GM12878 (cell line): ENCODE data around the gene ITPRIP. TPM values are rescaled to one million over a fixed set of nuclear protein-coding genes. Genes with fewer than 3 reads are reported as not detected.

Experiments used
- ATAC-seq: fragments of 200-7000 bp; cut with Tn5 transposase; 3 replicates; pipeline ENCODE4 v1.9.1; 2020; ENCODE audit warnings: mild to moderate bottlenecking, moderate library complexity
- BruUV-seq: library from RNA; stranded (reverse); fragments of 400-500 nt; replicated peaks from 2 replicates; lab custom pipeline; 2021; lab: Mats Ljungman, UMichigan
- CTCF ChIA-PET: fragments of 300-600 bp; sonication (Branson Sonifier 250); formaldehyde crosslinking; extraction: SDS; loops from one replicate; lab custom pipeline; 2021; ENCODE audit warnings: inconsistent platforms; lab: Yijun Ruan, JAX
- POLR2A ChIA-PET: fragments of 350-600 bp; formaldehyde crosslinking; extraction: SDS; loops from one replicate; lab custom pipeline; 2021; ENCODE audit warnings: inconsistent platforms; lab: Charles Lee
- RAD21 ChIA-PET: fragments of 300-600 bp; sonication (Branson Sonifier 250); formaldehyde crosslinking; loops from one replicate; lab custom pipeline; 2023; ENCODE audit warnings: antibody characterized with exemption; ENCODE audit not compliant: unreplicated experiment; lab: Charles Lee
- SMC1A ChIA-PET: fragments of 300-600 bp; sonication (Branson Sonifier 250); formaldehyde crosslinking; loops from one replicate; lab custom pipeline; 2023; ENCODE audit not compliant: unreplicated experiment, uncharacterized antibody; lab: Charles Lee
- DNase-seq: peaks from one replicate; pipeline ENCODE4 v3.0.0-alpha.2; 2011; ENCODE audit warnings: low read depth, low spot score
- FAIRE-seq: peaks from 3 replicates; lab custom pipeline; 2011; peaks lifted over from hg19 to GRCh38; lab: Jason Lieb, UNC
- H2AFZ ChIP-seq: 2 replicates; pipeline ENCODE4 v1.6.0; 2011; ENCODE audit warnings: low read depth, low read length, control low read depth; ENCODE audit not compliant: control insufficient read depth
- H3K27ac ChIP-seq: 2 replicates; pipeline ENCODE4 v1.5.1; 2011; ENCODE audit warnings: control low read depth; ENCODE audit not compliant: control insufficient read depth, insufficient read depth
- H3K27me3 ChIP-seq, 2 experiments: replicated peaks in 1 of 2; 2 replicates each; pipeline versions ENCODE4 v1.6.0 to v1.6.1; 2011; ENCODE audit warnings: low read length in 1 of 2; ENCODE audit not compliant: control insufficient read depth in 2 of 2, insufficient read depth in 2 of 2
- H3K36me3 ChIP-seq, 2 experiments: 2 replicates each; pipeline ENCODE4 v1.5.1; 2011; ENCODE audit warnings: low read length in 1 of 2; ENCODE audit not compliant: control insufficient read depth in 2 of 2, insufficient read depth in 2 of 2
- H3K4me1 ChIP-seq: 2 replicates; pipeline ENCODE4 v1.6.1; 2011; ENCODE audit warnings: mild to moderate bottlenecking, low read length, moderate library complexity, mixed read lengths; ENCODE audit not compliant: control insufficient read depth, insufficient read depth
- H3K4me2 ChIP-seq: 2 replicates; pipeline ENCODE4 v1.6.0; 2011; ENCODE audit warnings: control low read depth; ENCODE audit not compliant: control insufficient read depth, insufficient read depth
- H3K4me3 ChIP-seq: fragments of 200-600 bp; sonication (generic); 2 replicates; pipeline ENCODE4 v1.5.1; 2016
- H3K79me2 ChIP-seq: 2 replicates; pipeline ENCODE4 v1.6.0; 2011; ENCODE audit warnings: low read length; ENCODE audit not compliant: control insufficient read depth, insufficient read depth
- H3K9ac ChIP-seq: 2 replicates; pipeline ENCODE4 v1.8.0; 2011; ENCODE audit warnings: low read length, control low read depth, mixed read lengths; ENCODE audit not compliant: control insufficient read depth, insufficient read depth
- H3K9me3 ChIP-seq: replicated peaks from 3 replicates; pipeline ENCODE4 v1.5.1; 2011; ENCODE audit warnings: mild to moderate bottlenecking, low read length; ENCODE audit not compliant: control insufficient read depth, insufficient read depth
- H4K20me1 ChIP-seq: 2 replicates; pipeline ENCODE4 v1.6.0; 2011; ENCODE audit not compliant: control insufficient read depth, insufficient read depth
- DPF2 ChIP-seq: fragments of 450-650 bp; IDR thresholded peaks from 2 replicates; pipeline ENCODE4 v1.6.1; 2017; ENCODE audit warnings: mild to moderate bottlenecking
- IKZF1 ChIP-seq: fragments of 450-650 bp; conservative IDR thresholded peaks from 2 replicates; pipeline ENCODE4 v1.6.1; 2017; ENCODE audit warnings: antibody characterized with exemption, mild to moderate bottlenecking
- LARP7 ChIP-seq: fragments of 450-650 bp; IDR thresholded peaks from 2 replicates; pipeline ENCODE4 v1.6.1; 2017; ENCODE audit warnings: mild to moderate bottlenecking
- MEF2A ChIP-seq: IDR thresholded peaks from 2 replicates; pipeline ENCODE4 v1.6.1; 2011; ENCODE audit warnings: low read depth, mild to moderate bottlenecking, low read length, moderate library complexity; ENCODE audit not compliant: insufficient read depth
- NR2C1 ChIP-seq: fragments of 450-650 bp; IDR thresholded peaks from 2 replicates; pipeline ENCODE4 v1.6.1; 2017; ENCODE audit warnings: antibody characterized with exemption, mild to moderate bottlenecking, moderate library complexity
- RBBP5 ChIP-seq: fragments of 200-600 bp; sonication (generic); conservative IDR thresholded peaks from 2 replicates; pipeline ENCODE4 v1.6.1; 2016
- RELA ChIP-seq: fragments of 450-650 bp; IDR thresholded peaks from 2 replicates; pipeline ENCODE4 v1.8.0; 2014; ENCODE audit warnings: borderline replicate concordance; ENCODE audit not compliant: partially characterized antibody
- SPI1 ChIP-seq: IDR thresholded peaks from 2 replicates; pipeline ENCODE4 v1.6.1; 2011; ENCODE audit warnings: low read depth, mild to moderate bottlenecking, low read length, moderate library complexity, borderline replicate concordance; ENCODE audit not compliant: insufficient read depth
- ZBED1 ChIP-seq: IDR thresholded peaks from 2 replicates; pipeline ENCODE4 v1.6.1; 2016; ENCODE audit warnings: borderline replicate concordance
- WGBS: methylation state at CpG from one replicate; pipeline ENCODE4 v1.1.6; 2016; ENCODE audit warnings: low lambda C conversion rate; ENCODE audit not compliant: insufficient replicate concordance, insufficient coverage; ENCODE audit errors: missing lambda C conversion rate; 5-methylcytosine and 5-hydroxymethylcytosine counted together
- in situ Hi-C: fragments of 300-500 bp; cut with MboI; formaldehyde crosslinking; loops from 9 replicates; pipeline ENCODE4 v1.14.3; 2018; ENCODE audit warnings: mixed read lengths
- intact Hi-C: fragments of 100-400 bp; cut with micrococcal nuclease; formaldehyde crosslinking; loops from one replicate; pipeline ENCODE4 v1.14.2; 2022; ENCODE audit not compliant: unreplicated experiment
- polyA plus RNA-seq, 11 experiments: library from polyadenylated mRNA; depleted of rRNA in 4 of 11; unstranded in 6 of 11; stranded (reverse) in 5 of 11; fragments of >200 nt; fragmentation: Nextera tagmentation in 4 of 11; fragmentation: Illumina TruSeq in 1 of 11; extraction: Ambion mirVana in 4 of 11; extraction: Trizol in 1 of 11; gene quantifications; 1 replicate in 1 of 11; 2 replicates in 10 of 11; pipeline versions ENCODE4 v1.2.1 to v1.2.3, GENCODE V29; 2011 to 2016; ENCODE audit warnings: inconsistent platforms in 2 of 11, missing spikeins in 2 of 11, low read depth in 1 of 11
- total RNA-seq, 4 experiments: library from RNA; depleted of rRNA in 3 of 4; stranded (reverse); fragments of >200 nt in 3 of 4; fragmentation: Illumina TruSeq in 1 of 4; extraction: Trizol in 1 of 4; gene quantifications; 2 replicates each; pipeline versions ENCODE4 v1.2.1 to v1.2.3, GENCODE V29; 2013 to 2021
- TF ChIP-seq, protein P1 (sequence below): IDR thresholded peaks from 2 replicates; pipeline ENCODE4 v1.6.1; 2012; ENCODE audit warnings: mild to moderate bottlenecking, low read depth, low read length
- TF ChIP-seq, protein P2 (sequence below): IDR thresholded peaks from 2 replicates; pipeline ENCODE4 v1.6.1; 2011; ENCODE audit warnings: borderline replicate concordance, low read depth, mild to moderate bottlenecking, moderate library complexity, low read length; ENCODE audit not compliant: insufficient read depth, poor library complexity, severe bottlenecking
- TF ChIP-seq, protein P3 (sequence below): IDR thresholded peaks from 2 replicates; pipeline ENCODE4 v1.6.1; 2012; ENCODE audit warnings: low read depth, low read length, improper control_type of control experiment

The ITPRIP gene
- total and polyA plus RNA-seq, 10 of the 15 experiments (the other 5 are each of a cell fraction or from before 2014, with no cell fraction given): 0.82 to 10.4 (median 5.9) TPM

DNA sequence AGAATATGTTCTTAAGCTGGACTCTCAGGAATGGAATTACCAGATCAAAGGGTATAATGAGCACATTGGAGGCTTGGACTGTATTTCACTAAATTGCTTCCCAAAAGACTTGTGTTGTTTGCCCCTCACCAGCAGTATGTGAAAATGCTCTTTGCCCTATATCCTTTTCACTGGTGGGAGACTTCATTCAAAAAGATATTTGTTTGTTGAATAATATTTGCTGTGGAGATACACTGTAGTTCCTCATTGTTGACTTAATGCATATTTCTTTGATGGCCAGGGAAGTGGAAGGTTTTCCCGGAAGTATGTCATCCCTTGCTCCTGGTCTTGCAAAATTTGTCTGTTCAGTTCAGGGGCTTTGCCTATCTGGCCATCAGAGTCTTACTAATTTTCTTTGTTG, 49.9 kb downstream of the ITPRIP start:
- no peak for FAIRE-seq
- CTCF ChIA-PET: interaction anchor here (6.3 to 12.8 kb wide), 3 partner anchors 11 to 63 kb away, joined by 120 to 333 read pairs (median 163); partner anchors contain the start of gene CFAP58

More for the DNA sequence above, 49.9 kb downstream of the ITPRIP start:
- H3K27me3 ChIP-seq: no peaks in the 10 kb centered on the region; a peak in 1 of 4 replicates
- intact Hi-C loops: no loop called here
- DNase-seq: no peak
- H3K36me3 ChIP-seq: no peaks in the 10 kb centered on the region
- POLR2A ChIA-PET: no interaction called here
- no peak overlapping the region for H3K4me2 ChIP-seq
- no peak for ATAC-seq
- H3K4me3 ChIP-seq: no peak overlapping the region
- SMC1A ChIA-PET: interaction anchor here (1.7 kb wide), 1 partner anchor 14 kb away, joined by 7 read pairs; no protein-coding TSS in a partner anchor
- TF ChIP-seq LARP7 (no peak), IKZF1 (no peak), RBBP5 (no peak), NR2C1 (no peak), RELA (no peak), DPF2 (no peak), SPI1 (no peak), ZBED1 (no peak), MEF2A (no peak)
- TF ChIP-seq, protein P1, sequence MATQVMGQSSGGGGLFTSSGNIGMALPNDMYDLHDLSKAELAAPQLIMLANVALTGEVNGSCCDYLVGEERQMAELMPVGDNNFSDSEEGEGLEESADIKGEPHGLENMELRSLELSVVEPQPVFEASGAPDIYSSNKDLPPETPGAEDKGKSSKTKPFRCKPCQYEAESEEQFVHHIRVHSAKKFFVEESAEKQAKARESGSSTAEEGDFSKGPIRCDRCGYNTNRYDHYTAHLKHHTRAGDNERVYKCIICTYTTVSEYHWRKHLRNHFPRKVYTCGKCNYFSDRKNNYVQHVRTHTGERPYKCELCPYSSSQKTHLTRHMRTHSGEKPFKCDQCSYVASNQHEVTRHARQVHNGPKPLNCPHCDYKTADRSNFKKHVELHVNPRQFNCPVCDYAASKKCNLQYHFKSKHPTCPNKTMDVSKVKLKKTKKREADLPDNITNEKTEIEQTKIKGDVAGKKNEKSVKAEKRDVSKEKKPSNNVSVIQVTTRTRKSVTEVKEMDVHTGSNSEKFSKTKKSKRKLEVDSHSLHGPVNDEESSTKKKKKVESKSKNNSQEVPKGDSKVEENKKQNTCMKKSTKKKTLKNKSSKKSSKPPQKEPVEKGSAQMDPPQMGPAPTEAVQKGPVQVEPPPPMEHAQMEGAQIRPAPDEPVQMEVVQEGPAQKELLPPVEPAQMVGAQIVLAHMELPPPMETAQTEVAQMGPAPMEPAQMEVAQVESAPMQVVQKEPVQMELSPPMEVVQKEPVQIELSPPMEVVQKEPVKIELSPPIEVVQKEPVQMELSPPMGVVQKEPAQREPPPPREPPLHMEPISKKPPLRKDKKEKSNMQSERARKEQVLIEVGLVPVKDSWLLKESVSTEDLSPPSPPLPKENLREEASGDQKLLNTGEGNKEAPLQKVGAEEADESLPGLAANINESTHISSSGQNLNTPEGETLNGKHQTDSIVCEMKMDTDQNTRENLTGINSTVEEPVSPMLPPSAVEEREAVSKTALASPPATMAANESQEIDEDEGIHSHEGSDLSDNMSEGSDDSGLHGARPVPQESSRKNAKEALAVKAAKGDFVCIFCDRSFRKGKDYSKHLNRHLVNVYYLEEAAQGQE: no peak
- TF ChIP-seq, protein P2, sequence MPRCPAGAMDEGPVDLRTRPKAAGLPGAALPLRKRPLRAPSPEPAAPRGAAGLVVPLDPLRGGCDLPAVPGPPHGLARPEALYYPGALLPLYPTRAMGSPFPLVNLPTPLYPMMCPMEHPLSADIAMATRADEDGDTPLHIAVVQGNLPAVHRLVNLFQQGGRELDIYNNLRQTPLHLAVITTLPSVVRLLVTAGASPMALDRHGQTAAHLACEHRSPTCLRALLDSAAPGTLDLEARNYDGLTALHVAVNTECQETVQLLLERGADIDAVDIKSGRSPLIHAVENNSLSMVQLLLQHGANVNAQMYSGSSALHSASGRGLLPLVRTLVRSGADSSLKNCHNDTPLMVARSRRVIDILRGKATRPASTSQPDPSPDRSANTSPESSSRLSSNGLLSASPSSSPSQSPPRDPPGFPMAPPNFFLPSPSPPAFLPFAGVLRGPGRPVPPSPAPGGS: no peak
- TF ChIP-seq, protein P3, sequence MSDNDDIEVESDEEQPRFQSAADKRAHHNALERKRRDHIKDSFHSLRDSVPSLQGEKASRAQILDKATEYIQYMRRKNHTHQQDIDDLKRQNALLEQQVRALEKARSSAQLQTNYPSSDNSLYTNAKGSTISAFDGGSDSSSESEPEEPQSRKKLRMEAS: no peak
- H3K27ac ChIP-seq: no peak overlapping the region
- no peaks in the 10 kb centered on the region for H3K79me2 ChIP-seq
- no peaks in the 10 kb centered on the region for H4K20me1 ChIP-seq
- 0% methylated on average over 1 of the region's 1 CpG for WGBS
- H3K4me1 ChIP-seq: no peaks in the 10 kb centered on the region
- in situ Hi-C loops: no loop called here
- H2AFZ ChIP-seq: no peak overlapping the region
- no peak overlapping the region for H3K9ac ChIP-seq
- RAD21 ChIA-PET: no interaction called here
- H3K9me3 ChIP-seq: no peaks in the 10 kb centered on the region
- no TSS peak for BruUV-seq
